ENCODE data around the gene GPC6. TPM values are rescaled to one million over a fixed set of nuclear protein-coding genes. Genes with fewer than 3 reads are reported as not detected.

Gene GPC6
- total and polyA plus RNA-seq, 9 of the 15 experiments (the other 6 are each of a cell fraction or from before 2014, with no cell fraction given): under 0.01 to 0.20 (median 0.01) TPM; not detected in 4

- Histone ChIP-seq H3K9me3 (replicated peaks; ENCODE audit: control insufficient read depth, insufficient read depth, low read depth, low read length) (no peaks in the 10 kb centered on the region), H3K9me1 (ENCODE audit: control insufficient read depth, insufficient read depth, low read length) (no peaks in the 10 kb centered on the region), H4K20me1 (replicated peaks; ENCODE audit: control insufficient read depth, insufficient read depth, low read length) (no peaks in the 10 kb centered on the region), H3K9ac (ENCODE audit: insufficient read depth in 1 of 2, low read depth in 2 of 2, low read length in 2 of 2) (no peak overlapping the region), H3K36me3 (ENCODE audit: control insufficient read depth, insufficient read depth, low read length) (no peaks in the 10 kb centered on the region), H2AFZ (ENCODE audit: low read depth, low read length) (no peak overlapping the region), H3K4me3 (no peak overlapping the region), H3K4me2 (ENCODE audit: insufficient read depth, low read length) (no peak overlapping the region), H3K27me3 (ENCODE audit: control insufficient read depth in 2 of 2, insufficient read depth in 2 of 2, low read length in 2 of 2) (no peaks in the 10 kb centered on the region), H3K27ac (ENCODE audit: extremely low read depth, low read depth, low read length) (no peak overlapping the region), H3K79me2 (ENCODE audit: control insufficient read depth, insufficient read depth, low read length) (no peaks in the 10 kb centered on the region), H3K4me1 (replicated peaks in 1 of 2; ENCODE audit: control insufficient read depth in 2 of 2, insufficient read depth in 2 of 2, low read length in 2 of 2) (no peaks in the 10 kb centered on the region)
- 0% methylated on average over 2 of the region's 2 CpGs for WGBS (ENCODE audit: insufficient coverage, low coverage, missing lambda C conversion rate)
- in situ Hi-C loops (cut with MboI): no loop called here
- BruUV-seq (replicated peaks): no TSS peak
- POLR2A ChIA-PET: no interaction called here
- no peak for ATAC-seq
- FAIRE-seq: no peak
- no peak for DNase-seq (ENCODE audit: extremely low read depth in 1 of 4, low spot score in 3 of 4)
- intact Hi-C loops (cut with micrococcal nuclease): no loop called here
- CTCF ChIA-PET (ENCODE audit: low intra/inter-chr PET ratio): no interaction called here
- TF ChIP-seq KDM4B (IDR thresholded peaks at IDR 0.05; ENCODE audit: borderline replicate concordance in 2 of 2, low read depth in 1 of 2): no peak
- no peak for TF ChIP-seq JUNB (CRISPR knock-in tag; conservative IDR thresholded peaks at IDR 0.05)
- TF ChIP-seq CHCHD3 (CRISPR knock-in tag; IDR thresholded peaks at IDR 0.05): no peak
- TF ChIP-seq CBX8 (IDR thresholded peaks at IDR 0.05; ENCODE audit: borderline replicate concordance, extremely low read depth, low read depth, low read length, poor library complexity, severe bottlenecking): no peak
- no peak for TF ChIP-seq NONO (IDR thresholded peaks at IDR 0.05; ENCODE audit: low read depth in 2 of 2, low read length in 1 of 2)
- TF ChIP-seq MCM7 (IDR thresholded peaks at IDR 0.05): no peak
- no peak for TF ChIP-seq C11orf30 (IDR thresholded peaks at IDR 0.05; ENCODE audit: low read depth)
- no peak for TF ChIP-seq CBFB (CRISPR knock-in tag; IDR thresholded peaks at IDR 0.05)
- TF ChIP-seq SOX6 (IDR thresholded peaks at IDR 0.05): no peak
- TF ChIP-seq ZNF41 (CRISPR knock-in tag; conservative IDR thresholded peaks at IDR 0.05): no peak
- TF ChIP-seq ZFP91 (CRISPR knock-in tag; IDR thresholded peaks at IDR 0.05): no peak
- no peak for TF ChIP-seq ZNF197 (CRISPR knock-in tag; IDR thresholded peaks at IDR 0.05; ENCODE audit: low read depth)
- TF ChIP-seq REST (IDR thresholded peaks at IDR 0.05; ENCODE audit: borderline replicate concordance): no peak
- no peak for TF ChIP-seq REST (CRISPR knock-in tag; IDR thresholded peaks at IDR 0.05; ENCODE audit: low read depth)
- TF ChIP-seq PHF20 (IDR thresholded peaks at IDR 0.05; ENCODE audit: partially characterized antibody): no peak
- no peak for TF ChIP-seq ZBED1 (IDR thresholded peaks at IDR 0.05)
Measured at GRCh38 chr13:93862259-93862658, 635.7 kb downstream of the GPC6 start.
